ENCODE measurements around the gene SLC6A11. TPM values are rescaled to one million over a fixed set of nuclear protein-coding genes. Genes with fewer than 3 reads are reported as not detected.

The SLC6A11 gene
- polyA plus RNA-seq, 1 donor (not counting 4 experiments of a cell fraction or from before 2014, with no cell fraction given): 9.8 TPM

DNA sequence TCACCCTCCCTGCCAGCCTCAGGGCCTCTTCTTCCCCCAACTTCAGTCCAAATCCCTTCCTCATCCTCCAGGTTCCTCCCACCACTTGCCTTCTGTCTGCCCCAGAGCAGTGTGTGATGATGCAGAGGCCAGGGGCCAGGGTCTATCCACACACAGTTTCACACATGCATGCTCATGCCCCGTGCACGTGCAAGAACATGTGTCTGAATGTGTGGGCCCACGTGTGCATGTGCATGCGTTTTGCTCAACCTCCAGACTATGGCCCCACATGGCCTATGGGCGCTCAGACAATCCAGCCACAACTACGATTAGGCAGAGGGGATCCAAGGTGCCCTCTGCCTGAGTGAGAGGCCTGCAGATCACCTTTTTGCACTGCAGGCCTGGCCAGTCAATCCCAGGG lies 144.2 kb downstream of the SLC6A11 start:
- Histone ChIP-seq H4K20me1 (ENCODE audit: control insufficient read depth, extremely low read depth, insufficient read depth, low read length) (no peaks in the 10 kb centered on the region), H2AFZ (ENCODE audit: control insufficient read depth, low read length) (no peak overlapping the region), H3K9ac (ENCODE audit: control insufficient read depth, extremely low read depth, insufficient read depth, low read length) (no peak overlapping the region), H3K4me1 (ENCODE audit: control insufficient read depth, extremely low read depth, insufficient read depth, low read length) (no peaks in the 10 kb centered on the region), H3K4me2 (ENCODE audit: control insufficient read depth, extremely low read depth, insufficient read depth, low read depth, low read length) (no peak overlapping the region), H3K36me3 (ENCODE audit: control insufficient read depth in 2 of 2, extremely low read depth in 1 of 2, insufficient read depth in 2 of 2, low read length in 2 of 2) (no peaks in the 10 kb centered on the region), H3K9me3 (ENCODE audit: control insufficient read depth, low read depth, low read length) (no peaks in the 10 kb centered on the region), H3K27ac (ENCODE audit: control insufficient read depth, insufficient read depth, low read length) (no peak overlapping the region), H3K4me3 (ENCODE audit: control insufficient read depth in 2 of 3, extremely low read depth in 1 of 3, insufficient read depth in 2 of 3, low read depth in 1 of 3, low read length in 3 of 3) (no peak overlapping the region), H3K9me1 (ENCODE audit: control insufficient read depth, extremely low read depth, insufficient read depth, low read length) (no peaks in the 10 kb centered on the region), H3K79me2 (ENCODE audit: control insufficient read depth, insufficient read depth, low read length) (no peaks in the 10 kb centered on the region), H3K27me3 (ENCODE audit: control insufficient read depth, extremely low read depth, insufficient read depth, low read length) (peaks cover 28% of the 10 kb centered on the region)
- no peak for FAIRE-seq
- dilution Hi-C loops (cut with MboI; ENCODE audit: extremely low pct_ligation_motif_present, low sequenced_read_pairs): loop anchor here (10.0 kb wide), 1 partner anchor 245 kb away; no protein-coding TSS in a partner anchor
- TF ChIP-seq EZH2 (IDR thresholded peaks at IDR 0.05; ENCODE audit: low read length): no peak
- TF ChIP-seq, protein P1, sequence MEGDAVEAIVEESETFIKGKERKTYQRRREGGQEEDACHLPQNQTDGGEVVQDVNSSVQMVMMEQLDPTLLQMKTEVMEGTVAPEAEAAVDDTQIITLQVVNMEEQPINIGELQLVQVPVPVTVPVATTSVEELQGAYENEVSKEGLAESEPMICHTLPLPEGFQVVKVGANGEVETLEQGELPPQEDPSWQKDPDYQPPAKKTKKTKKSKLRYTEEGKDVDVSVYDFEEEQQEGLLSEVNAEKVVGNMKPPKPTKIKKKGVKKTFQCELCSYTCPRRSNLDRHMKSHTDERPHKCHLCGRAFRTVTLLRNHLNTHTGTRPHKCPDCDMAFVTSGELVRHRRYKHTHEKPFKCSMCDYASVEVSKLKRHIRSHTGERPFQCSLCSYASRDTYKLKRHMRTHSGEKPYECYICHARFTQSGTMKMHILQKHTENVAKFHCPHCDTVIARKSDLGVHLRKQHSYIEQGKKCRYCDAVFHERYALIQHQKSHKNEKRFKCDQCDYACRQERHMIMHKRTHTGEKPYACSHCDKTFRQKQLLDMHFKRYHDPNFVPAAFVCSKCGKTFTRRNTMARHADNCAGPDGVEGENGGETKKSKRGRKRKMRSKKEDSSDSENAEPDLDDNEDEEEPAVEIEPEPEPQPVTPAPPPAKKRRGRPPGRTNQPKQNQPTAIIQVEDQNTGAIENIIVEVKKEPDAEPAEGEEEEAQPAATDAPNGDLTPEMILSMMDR (optimal IDR thresholded peaks at IDR 0.05 in 1 of 3, IDR thresholded peaks at IDR 0.05 in 1 of 3, conservative IDR thresholded peaks at IDR 0.05 in 1 of 3; ENCODE audit: extremely low read depth in 1 of 3, insufficient read depth in 2 of 3, low read length in 3 of 3): no peak
- no peak for DNase-seq (ENCODE audit: low read depth, low spot score)

DNA sequence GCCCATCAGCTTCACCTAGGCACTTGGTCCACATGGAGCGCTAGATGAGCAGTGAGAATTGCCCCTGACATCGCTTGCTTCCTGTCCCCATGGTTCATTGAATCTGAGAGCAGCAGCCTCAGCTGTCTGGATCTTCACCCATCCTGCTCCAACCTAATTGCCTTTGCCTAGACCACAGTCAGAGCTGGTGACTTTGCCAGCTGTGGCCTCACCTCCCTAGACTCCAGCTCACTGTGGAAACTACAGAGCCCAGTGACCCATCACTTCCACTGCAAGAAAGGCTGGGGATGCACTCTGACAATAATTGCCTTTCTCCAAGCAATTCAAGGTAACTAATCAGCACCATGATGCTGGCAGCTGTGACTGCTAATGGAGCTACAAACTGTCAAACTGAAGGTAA lies 145.9 kb downstream of the SLC6A11 start:
- H3K9me1 ChIP-seq (ENCODE audit: control insufficient read depth, extremely low read depth, insufficient read depth, low read length): no peaks in the 10 kb centered on the region
- peaks cover 33% of the 10 kb centered on the region for H3K27me3 ChIP-seq (ENCODE audit: control insufficient read depth, extremely low read depth, insufficient read depth, low read length)
- no peaks in the 10 kb centered on the region for H3K9me3 ChIP-seq (ENCODE audit: control insufficient read depth, low read depth, low read length)
- DNase-seq (ENCODE audit: low read depth, low spot score): no peak
- no peaks in the 10 kb centered on the region for H3K36me3 ChIP-seq (ENCODE audit: control insufficient read depth in 2 of 2, extremely low read depth in 1 of 2, insufficient read depth in 2 of 2, low read length in 2 of 2)
- H3K4me1 ChIP-seq (ENCODE audit: control insufficient read depth, extremely low read depth, insufficient read depth, low read length): no peaks in the 10 kb centered on the region
- no peak overlapping the region for H2AFZ ChIP-seq (ENCODE audit: control insufficient read depth, low read length)
- no peak overlapping the region for H3K27ac ChIP-seq (ENCODE audit: control insufficient read depth, insufficient read depth, low read length)
- no peaks in the 10 kb centered on the region for H3K79me2 ChIP-seq (ENCODE audit: control insufficient read depth, insufficient read depth, low read length)
- dilution Hi-C loops (cut with MboI; ENCODE audit: extremely low pct_ligation_motif_present, low sequenced_read_pairs): loop anchor here (10.0 kb wide), 1 partner anchor 243 kb away; no protein-coding TSS in a partner anchor
- H3K4me3 ChIP-seq (ENCODE audit: control insufficient read depth in 2 of 3, extremely low read depth in 1 of 3, insufficient read depth in 2 of 3, low read depth in 1 of 3, low read length in 3 of 3): no peak overlapping the region
- H4K20me1 ChIP-seq (ENCODE audit: control insufficient read depth, extremely low read depth, insufficient read depth, low read length): no peaks in the 10 kb centered on the region
- no peak overlapping the region for H3K9ac ChIP-seq (ENCODE audit: control insufficient read depth, extremely low read depth, insufficient read depth, low read length)
- FAIRE-seq: no peak
- TF ChIP-seq, protein P1 (optimal IDR thresholded peaks at IDR 0.05 in 1 of 3, IDR thresholded peaks at IDR 0.05 in 1 of 3, conservative IDR thresholded peaks at IDR 0.05 in 1 of 3; ENCODE audit: extremely low read depth in 1 of 3, insufficient read depth in 2 of 3, low read length in 3 of 3): no peak
- no peak for TF ChIP-seq EZH2 (IDR thresholded peaks at IDR 0.05; ENCODE audit: low read length)
- no peak overlapping the region for H3K4me2 ChIP-seq (ENCODE audit: control insufficient read depth, extremely low read depth, insufficient read depth, low read depth, low read length)
